Measurements from ENCODE around the gene TP53TG3C.
"Not testable (repeated sequence)": the region's sequence is repeated elsewhere in the genome, so short reads cannot be mapped to it uniquely, and the experiment has no call there.

The TP53TG3C gene

DNA sequence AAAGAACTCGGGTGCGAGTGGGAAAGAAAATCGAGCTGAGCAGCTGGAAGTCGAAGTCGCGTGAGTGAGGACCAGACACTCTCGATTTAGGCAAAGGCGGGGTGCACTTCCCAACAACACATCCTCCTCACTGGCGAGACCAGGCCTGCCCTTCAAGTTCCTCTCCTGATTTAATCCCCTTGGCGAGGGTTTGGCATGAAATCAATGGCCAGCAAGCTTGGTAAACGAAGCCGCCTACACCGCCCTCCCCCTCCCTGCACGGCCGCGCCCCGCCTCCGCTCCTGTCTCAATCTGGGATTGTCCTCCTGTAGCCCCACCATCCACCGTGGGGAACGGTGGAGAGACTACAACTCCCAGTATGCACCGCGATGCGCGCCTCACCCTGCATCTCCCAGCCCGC is at the start of gene TP53TG3C:
TSS of gene TP53TG3C (plus strand) at position 301 of the 400 bp plus-strand sequence. CDS start at position 369, 68 bp downstream.
- DNase-seq, result not testable (repeated sequence)

Data from NCI-H774 (cell line).